ENCODE results near the gene TTI1.

GRCh38 chr20:38033330-38034107, at the start of gene TTI1, which contains the start of gene RPRD1B:
- no peak for TF ChIP-seq REST (IDR thresholded peaks at IDR 0.05; ENCODE audit: low read depth)
- peak; percentile 91 for TF ChIP-seq MAX (IDR thresholded peaks at IDR 0.05)
- peak; percentile 91 for TF ChIP-seq TAF1 (IDR thresholded peaks at IDR 0.05; ENCODE audit: low read depth)
- TF ChIP-seq CEBPB (IDR thresholded peaks at IDR 0.05), result no peak
- peak; percentile 21; the same call in 1 of the 2 replicates for TF ChIP-seq EP300 (IDR thresholded peaks at IDR 0.05; ENCODE audit: borderline replicate concordance)
- peak; percentile 51; the same call in 1 of the 2 replicates for TF ChIP-seq TCF12 (IDR thresholded peaks at IDR 0.05; ENCODE audit: low read depth)
- TF ChIP-seq CREB1 (IDR thresholded peaks at IDR 0.05; ENCODE audit: low read depth), result peak; percentile 94
- no peak for TF ChIP-seq TEAD4 (IDR thresholded peaks at IDR 0.05)
- peak; percentile 97 for TF ChIP-seq YY1 (IDR thresholded peaks at IDR 0.05; ENCODE audit: low read depth)
- TF ChIP-seq FOXM1 (IDR thresholded peaks at IDR 0.05; ENCODE audit: borderline replicate concordance, low read depth), result no peak
- TF ChIP-seq EGR1 (IDR thresholded peaks at IDR 0.05), result peak; percentile 82
- no peak for TF ChIP-seq RAD21 (IDR thresholded peaks at IDR 0.05; ENCODE audit: low read depth)
- TF ChIP-seq USF1 (IDR thresholded peaks at IDR 0.05), result no peak

Data from Ishikawa (cell line).